ENCODE data around the gene ZNF518B. TPM values are rescaled to one million over a fixed set of nuclear protein-coding genes. Genes with fewer than 3 reads are reported as not detected.
"Not testable (repeated sequence)": the region's sequence is repeated elsewhere in the genome, so short reads cannot be mapped to it uniquely, and the experiment has no call there.

The ZNF518B gene
- total RNA-seq, 1 donor from 2014 or later, result 16.3 TPM

GRCh38 chr4:10456595-10457254 is 501 bp downstream of the ZNF518B start:
- DNase-seq (ENCODE audit: low read depth in 2 of 2), result peak; percentile 4 to 64

GRCh38 chr4:10456260-10456594 is 999 bp downstream of the ZNF518B start:
- DNase-seq (ENCODE audit: low read depth in 2 of 2), result no peak

GRCh38 chr4:10455133-10455532 is 2.1 kb downstream of the ZNF518B start:
- DNase-seq (ENCODE audit: low read depth in 2 of 2), result no peak

GRCh38 chr4:10454726-10455125 is 2.5 kb downstream of the ZNF518B start:
- no peak for DNase-seq (ENCODE audit: low read depth in 2 of 2)

GRCh38 chr4:10454121-10454520 is 3.1 kb downstream of the ZNF518B start:
- DNase-seq (ENCODE audit: low read depth in 2 of 2), result no peak

- no peak for DNase-seq (ENCODE audit: low read depth in 2 of 2)
Observed at GRCh38 chr4:10448991-10449390, 8.2 kb downstream of the ZNF518B start.

GRCh38 chr4:10442976-10443375 is 14.2 kb downstream of the ZNF518B start:
- DNase-seq (ENCODE audit: low read depth in 2 of 2), result peak in 1 of 2 donors; percentile 8

- no peak for DNase-seq (ENCODE audit: low read depth in 2 of 2)
Observed at GRCh38 chr4:10441512-10441911, 15.7 kb downstream of the ZNF518B start.

- no peak for DNase-seq (ENCODE audit: low read depth in 2 of 2)
Observed at GRCh38 chr4:10438924-10439323, 18.3 kb downstream of the ZNF518B start.

GRCh38 chr4:10437735-10438134 is 19.5 kb downstream of the ZNF518B start:
- DNase-seq (ENCODE audit: low read depth in 2 of 2), result no peak

GRCh38 chr4:10427680-10428079 is 29.5 kb downstream of the ZNF518B start:
- DNase-seq (ENCODE audit: low read depth in 2 of 2), result not testable (repeated sequence)

- peak in 1 of 2 donors; percentile 21 for DNase-seq (ENCODE audit: low read depth in 2 of 2)
Observed at GRCh38 chr4:10421344-10422055, 35.7 kb downstream of the ZNF518B start.

- DNase-seq (ENCODE audit: low read depth in 2 of 2), result no peak
Observed at GRCh38 chr4:10417740-10418139, 39.5 kb downstream of the ZNF518B start.

GRCh38 chr4:10416441-10416840 is 40.8 kb downstream of the ZNF518B start:
- DNase-seq (ENCODE audit: low read depth in 2 of 2), result no peak

- no peak for DNase-seq (ENCODE audit: low read depth in 2 of 2)
Observed at GRCh38 chr4:10413177-10413576, 44.0 kb downstream of the ZNF518B start.

- DNase-seq (ENCODE audit: low read depth in 2 of 2), result no peak
Observed at GRCh38 chr4:10405672-10406071, 51.6 kb downstream of the ZNF518B start.

- peak; percentile 25 to 55 for DNase-seq (ENCODE audit: low read depth in 2 of 2)
Observed at GRCh38 chr4:10403633-10404445, 53.4 kb downstream of the ZNF518B start.

- DNase-seq (ENCODE audit: low read depth in 2 of 2), result no peak
Observed at GRCh38 chr4:10395971-10396580, 61.1 kb downstream of the ZNF518B start.

Measured in dermis microvascular lymphatic vessel endothelial cell (primary cell).